SK-N-MC (cell line): ENCODE data around the gene INSL3.

Experiments
- EZH2 ChIP-seq: fragments of 200-600 bp; sonication (generic); IDR thresholded peaks from one replicate; pipeline ENCODE4 v1.6.1; 2017; ENCODE audit warnings: antibody characterized with exemption
- FOXP2 ChIP-seq: optimal IDR thresholded peaks from 2 replicates; pipeline ENCODE3; 2011; ENCODE audit warnings: mild to moderate bottlenecking, moderate library complexity; ENCODE audit not compliant: insufficient read depth; ENCODE audit errors: extremely low read length, control extremely low read depth
- POLR2AphosphoS5 ChIP-seq: IDR thresholded peaks from 2 replicates; pipeline ENCODE4 v1.6.1; 2012; ENCODE audit warnings: mild to moderate bottlenecking, low read depth, low read length, borderline replicate concordance

DNA sequence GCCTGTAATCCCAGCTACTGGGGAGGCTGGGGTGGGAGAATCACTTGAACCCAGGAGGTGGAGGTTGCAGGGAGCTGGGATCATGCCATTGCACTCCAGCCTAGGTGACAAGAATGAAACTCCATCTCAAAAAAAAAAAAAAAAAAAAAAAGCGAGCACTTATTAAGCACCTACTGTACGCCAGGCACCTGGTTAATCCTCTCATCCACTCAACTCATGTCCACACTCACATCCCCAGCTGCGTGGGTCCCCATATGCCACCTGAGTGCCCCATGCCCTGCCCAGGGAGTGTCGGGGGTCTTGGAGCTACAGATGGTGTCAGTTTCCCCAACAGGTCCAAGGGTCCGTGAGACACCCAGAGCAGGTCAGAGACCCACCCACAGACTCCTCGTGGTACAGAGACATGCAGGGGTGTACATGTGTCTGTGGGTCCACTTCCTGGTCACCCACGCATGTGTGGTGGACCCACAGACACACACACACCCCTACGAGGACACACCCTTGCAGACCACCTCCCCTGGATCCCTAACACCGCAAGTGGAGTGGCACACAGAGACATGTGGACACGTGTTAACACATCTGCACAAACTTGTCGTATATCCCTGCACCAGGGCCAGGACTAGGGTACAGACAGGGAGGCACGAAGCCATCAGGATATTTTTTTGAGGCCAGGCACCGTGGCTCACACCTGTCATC, 3.5 kb downstream of the INSL3 start:
- TF ChIP-seq POLR2AphosphoS5 (no peak), EZH2 (no peak), FOXP2 (no peak)
